Measurements from ENCODE around the gene RHBDF1. TPM values are rescaled to one million over a fixed set of nuclear protein-coding genes. Genes with fewer than 3 reads are reported as not detected.

Gene RHBDF1, protein sequence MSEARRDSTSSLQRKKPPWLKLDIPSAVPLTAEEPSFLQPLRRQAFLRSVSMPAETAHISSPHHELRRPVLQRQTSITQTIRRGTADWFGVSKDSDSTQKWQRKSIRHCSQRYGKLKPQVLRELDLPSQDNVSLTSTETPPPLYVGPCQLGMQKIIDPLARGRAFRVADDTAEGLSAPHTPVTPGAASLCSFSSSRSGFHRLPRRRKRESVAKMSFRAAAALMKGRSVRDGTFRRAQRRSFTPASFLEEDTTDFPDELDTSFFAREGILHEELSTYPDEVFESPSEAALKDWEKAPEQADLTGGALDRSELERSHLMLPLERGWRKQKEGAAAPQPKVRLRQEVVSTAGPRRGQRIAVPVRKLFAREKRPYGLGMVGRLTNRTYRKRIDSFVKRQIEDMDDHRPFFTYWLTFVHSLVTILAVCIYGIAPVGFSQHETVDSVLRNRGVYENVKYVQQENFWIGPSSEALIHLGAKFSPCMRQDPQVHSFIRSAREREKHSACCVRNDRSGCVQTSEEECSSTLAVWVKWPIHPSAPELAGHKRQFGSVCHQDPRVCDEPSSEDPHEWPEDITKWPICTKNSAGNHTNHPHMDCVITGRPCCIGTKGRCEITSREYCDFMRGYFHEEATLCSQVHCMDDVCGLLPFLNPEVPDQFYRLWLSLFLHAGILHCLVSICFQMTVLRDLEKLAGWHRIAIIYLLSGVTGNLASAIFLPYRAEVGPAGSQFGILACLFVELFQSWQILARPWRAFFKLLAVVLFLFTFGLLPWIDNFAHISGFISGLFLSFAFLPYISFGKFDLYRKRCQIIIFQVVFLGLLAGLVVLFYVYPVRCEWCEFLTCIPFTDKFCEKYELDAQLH
- 0.42 and 0.88 TPM in 2 replicates for total RNA-seq (2013; cell fraction: nucleolus; rRNA removed)
- total RNA-seq (2014; rRNA removed) (0.54 and 0.85 TPM in 2 replicates), total RNA-seq (2014; rRNA removed; fragmentation: Illumina TruSeq; extraction: Trizol) (0.14 and 0.36 TPM in 2 replicates), total RNA-seq (2021) (0.72 and 0.93 TPM in 2 replicates), polyA plus RNA-seq (2011; rRNA removed) (0.04 TPM in 1 of 2 replicates, not detected in the other), polyA plus RNA-seq (2014; fragmentation: Illumina TruSeq; extraction: Trizol) (0.40 TPM in 1 of 2 replicates, not detected in the other), polyA plus RNA-seq (2014; fragmentation: Nextera tagmentation; extraction: Ambion mirVana) (under 1 TPM in 1 of 2 experiments, not detected in 1; 0.09 TPM), polyA plus RNA-seq (2014; rRNA removed) (0.19 and 0.42 TPM in 2 replicates), polyA plus RNA-seq (2016; fragmentation: Nextera tagmentation; extraction: Ambion mirVana) (not detected), polyA minus RNA-seq (2011; rRNA and poly(A)+ RNA removed) (not detected in 2 replicates), Bru-seq, nascent RNA (percentile 18 among the genes with signal in this experiment), BruChase-seq, experiment 1, labeled RNA remaining after a 6-hour chase (percentile 30 among the genes with signal in this experiment), BruChase-seq, experiment 2, labeled RNA remaining after a 2-hour chase (percentile 26 among the genes with signal in this experiment)
- polyA plus RNA-seq (2011; ENCODE audit: low read depth) = 1.5 TPM
- 0.03 and 0.12 TPM in 2 replicates for polyA plus RNA-seq (2011; cell fraction: cytosol; rRNA removed)
- 1.3 and 1.4 TPM in 2 replicates for polyA plus RNA-seq (2011; cell fraction: nucleus; rRNA removed)
- 1.6 and 2.0 TPM in 2 replicates for polyA plus RNA-seq (2012)
- polyA minus RNA-seq (2011; cell fraction: cytosol; rRNA and poly(A)+ RNA removed) = 0.62 TPM in 1 of 2 replicates, not detected in the other
- 0.12 and 0.77 TPM in 2 replicates for polyA minus RNA-seq (2011; cell fraction: nucleus; rRNA and poly(A)+ RNA removed)
- long read RNA-seq, experiment 1 = 0 reads
- long read RNA-seq, experiment 2 = 0 reads

DNA sequence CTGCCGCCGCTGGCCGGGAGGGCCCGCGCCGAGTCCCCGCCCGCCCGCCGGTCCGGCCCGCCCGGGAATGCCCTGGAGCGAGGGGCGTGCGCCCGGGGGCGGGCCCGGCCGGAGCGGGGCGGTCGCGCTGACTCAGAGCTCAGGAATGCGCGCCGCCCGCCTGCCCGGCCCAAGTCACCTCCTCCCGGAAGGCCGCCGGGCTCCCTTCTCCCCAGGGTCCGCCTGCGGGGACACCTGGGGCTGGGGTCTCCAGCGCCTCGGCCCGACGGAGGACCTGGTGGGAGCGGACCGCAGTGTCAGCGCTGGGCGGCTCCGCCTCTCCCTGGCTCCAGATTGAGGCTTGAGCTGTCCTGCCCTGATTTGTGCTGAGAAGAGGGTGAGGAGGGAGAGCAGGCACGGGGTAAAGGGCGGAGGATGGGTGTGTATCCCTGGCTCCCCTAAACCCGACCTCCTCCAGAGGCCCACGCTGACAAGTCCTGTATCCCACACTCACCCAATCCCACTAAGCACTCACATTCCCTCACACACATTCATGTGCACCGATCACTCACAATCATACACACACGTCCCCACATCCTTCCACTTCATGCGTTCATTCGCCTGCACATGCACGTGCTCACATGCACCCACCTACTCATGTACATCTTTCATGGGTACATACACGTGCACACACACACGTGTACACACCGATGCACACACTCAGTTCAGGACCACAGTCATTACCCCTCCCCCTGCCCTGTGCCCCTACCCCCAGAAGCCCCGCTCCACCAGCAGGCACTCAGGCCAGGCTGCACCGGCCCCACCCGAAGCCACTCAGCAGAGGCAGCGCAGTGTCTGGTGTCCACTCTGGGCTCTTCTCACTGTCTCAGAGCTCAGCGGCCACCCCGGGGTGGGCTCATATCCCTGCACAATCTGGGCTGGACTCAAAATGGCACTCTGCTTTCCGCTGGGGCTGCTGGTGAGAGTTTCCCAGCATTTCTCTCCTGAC, at the start of gene RHBDF1:
Gene RHBDF1 (minus strand): TSS at position 71 of the 988 bp plus-strand sequence. CDS start 7,616 bp downstream, outside the sequence.
- ATAC-seq (peak; percentile 53), FAIRE-seq (no peak), DNase-seq (ENCODE audit: low read depth, low spot score) (no peak)
- in situ Hi-C loops (cut with MboI) = no loop called here
- H3K27ac ChIP-seq (ENCODE audit: control insufficient read depth, insufficient read depth) = no peak within 1 kb of the TSS
- H3K27me3 ChIP-seq (replicated peaks in 1 of 2; ENCODE audit: control insufficient read depth in 2 of 2, insufficient read depth in 2 of 2, low read length in 1 of 2) = peaks cover 4 to 12% of the 10 kb centered on the region in 2 experiments; a peak in 3 of 4 replicates
- 23% methylated on average over 36 of the region's 62 CpGs for WGBS (ENCODE audit: insufficient coverage, insufficient replicate concordance, low lambda C conversion rate, missing lambda C conversion rate)
- ChIA-PET RAD21 (ENCODE audit: unreplicated experiment) (no interaction called here), CTCF (interaction anchor here (14.2 kb wide), 1 partner anchor 24 kb away, joined by 319 read pairs; no protein-coding TSS in a partner anchor), POLR2A (interaction anchor here (1.0 kb wide), 1 partner anchor 13 kb away, joined by 3 read pairs; no protein-coding TSS in a partner anchor), SMC1A (ENCODE audit: uncharacterized antibody, unreplicated experiment) (no interaction called here)
- no peaks in the 10 kb centered on the region; the same call in 1 of the 2 replicates for H4K20me1 ChIP-seq (ENCODE audit: control insufficient read depth, insufficient read depth)
- peaks cover 13% of the 10 kb centered on the region for H3K4me1 ChIP-seq (ENCODE audit: control insufficient read depth, insufficient read depth, low read length)
- no peaks in the 10 kb centered on the region for H3K9me3 ChIP-seq (replicated peaks; ENCODE audit: control insufficient read depth, insufficient read depth, low read length)
- H3K4me2 ChIP-seq (ENCODE audit: control insufficient read depth, insufficient read depth) = peak within 1 kb of the TSS; percentile 25; the same call in 1 of the 2 replicates
- no TSS peak for BruUV-seq (replicated peaks)
- H3K36me3 ChIP-seq (ENCODE audit: control insufficient read depth in 2 of 2, insufficient read depth in 2 of 2, low read length in 1 of 2) = no peaks in the 10 kb centered on the region
- no peak within 1 kb of the TSS for H2AFZ ChIP-seq (ENCODE audit: control insufficient read depth, low read depth, low read length)
- intact Hi-C loops (cut with micrococcal nuclease; ENCODE audit: unreplicated experiment) = no loop called here
- H3K4me3 ChIP-seq = no peak within 1 kb of the TSS
- no peak within 1 kb of the TSS for H3K9ac ChIP-seq (ENCODE audit: control insufficient read depth, insufficient read depth, low read length)
- peaks cover 3% of the 10 kb centered on the region; the same call in 1 of the 2 replicates for H3K79me2 ChIP-seq (ENCODE audit: control insufficient read depth, insufficient read depth, low read length)
- TF ChIP-seq MXI1 (IDR thresholded peaks at IDR 0.05; ENCODE audit: low read depth, low read length) (no peak), CBFB (IDR thresholded peaks at IDR 0.05; ENCODE audit: low read depth) (no peak), ETV6 (conservative IDR thresholded peaks at IDR 0.05 in 1 of 2, IDR thresholded peaks at IDR 0.05 in 1 of 2; ENCODE audit: borderline replicate concordance in 1 of 2, low read depth in 1 of 2) (no peak), TARDBP (IDR thresholded peaks at IDR 0.05; ENCODE audit: borderline replicate concordance) (no peak), ZZZ3 (IDR thresholded peaks at IDR 0.05; ENCODE audit: control insufficient read depth, insufficient read length, low read depth) (no peak), PBX3 (IDR thresholded peaks at IDR 0.05; ENCODE audit: insufficient replicate concordance, low read depth, low read length) (no peak), RFX5 (IDR thresholded peaks at IDR 0.05; ENCODE audit: low read depth, low read length) (no peak), HDGF (IDR thresholded peaks at IDR 0.05) (0 out of 2 replicates have a peak, but pooled peaks have one; percentile 29), HDAC6 (IDR thresholded peaks at IDR 0.05; ENCODE audit: unreplicated experiment) (no peak), CHD1 (IDR thresholded peaks at IDR 0.05; ENCODE audit: low read depth, low read length) (no peak)
- TF ChIP-seq, protein P1, sequence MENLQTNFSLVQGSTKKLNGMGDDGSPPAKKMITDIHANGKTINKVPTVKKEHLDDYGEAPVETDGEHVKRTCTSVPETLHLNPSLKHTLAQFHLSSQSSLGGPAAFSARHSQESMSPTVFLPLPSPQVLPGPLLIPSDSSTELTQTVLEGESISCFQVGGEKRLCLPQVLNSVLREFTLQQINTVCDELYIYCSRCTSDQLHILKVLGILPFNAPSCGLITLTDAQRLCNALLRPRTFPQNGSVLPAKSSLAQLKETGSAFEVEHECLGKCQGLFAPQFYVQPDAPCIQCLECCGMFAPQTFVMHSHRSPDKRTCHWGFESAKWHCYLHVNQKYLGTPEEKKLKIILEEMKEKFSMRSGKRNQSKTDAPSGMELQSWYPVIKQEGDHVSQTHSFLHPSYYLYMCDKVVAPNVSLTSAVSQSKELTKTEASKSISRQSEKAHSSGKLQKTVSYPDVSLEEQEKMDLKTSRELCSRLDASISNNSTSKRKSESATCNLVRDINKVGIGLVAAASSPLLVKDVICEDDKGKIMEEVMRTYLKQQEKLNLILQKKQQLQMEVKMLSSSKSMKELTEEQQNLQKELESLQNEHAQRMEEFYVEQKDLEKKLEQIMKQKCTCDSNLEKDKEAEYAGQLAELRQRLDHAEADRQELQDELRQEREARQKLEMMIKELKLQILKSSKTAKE (IDR thresholded peaks at IDR 0.05; ENCODE audit: low read depth, poor library complexity, severe bottlenecking) = no peak
